ENCODE data around the gene RNF112.
A peak's percentile ranks its signal among the peaks of the same experiment; 100 is the strongest.
"Not testable (repeated sequence)": the region's sequence is repeated elsewhere in the genome, so short reads cannot be mapped to it uniquely, and the experiment has no call there.

The RNF112 gene

GRCh38 chr17:19461681-19462080 lies 50.6 kb downstream of the RNF112 start:
- H3K18ac ChIP-seq (ENCODE audit: low read length) = peak overlapping the region; percentile 42
- H2BK5ac ChIP-seq (ENCODE audit: low read length) = no peak overlapping the region
- H3K4me2 ChIP-seq (ENCODE audit: insufficient read depth, low read length, poor library complexity, severe bottlenecking) = no peak overlapping the region
- no peak overlapping the region for H2BK120ac ChIP-seq (ENCODE audit: low read depth, low read length)
- no peaks in the 10 kb centered on the region for H3K79me1 ChIP-seq (ENCODE audit: low read depth, low read length)
- no peak overlapping the region for H3K14ac ChIP-seq (ENCODE audit: low read length)
- peaks cover 8 to 22% of the 10 kb centered on the region in 2 donors for H3K4me1 ChIP-seq (ENCODE audit: control insufficient read depth in 2 of 2, insufficient read depth in 1 of 2, low read depth in 1 of 2, low read length in 2 of 2)
- no peak overlapping the region for H3K4me3 ChIP-seq (ENCODE audit: low read length in 2 of 2)
- no peaks in the 10 kb centered on the region for H3K9me3 ChIP-seq (replicated peaks in 1 of 2; ENCODE audit: control insufficient read depth in 2 of 2, insufficient read depth in 1 of 2, low read depth in 1 of 2, low read length in 2 of 2)
- no peak overlapping the region for H2BK12ac ChIP-seq (ENCODE audit: low read length)
- no peak overlapping the region for H3K27ac ChIP-seq (replicated peaks; ENCODE audit: low read length)
- H4K91ac ChIP-seq (ENCODE audit: low read depth, low read length, poor library complexity) = no peak overlapping the region
- H3K36me3 ChIP-seq (replicated peaks in 1 of 2; ENCODE audit: control insufficient read depth in 2 of 2, insufficient read depth in 2 of 2, low read length in 2 of 2) = no peaks in the 10 kb centered on the region
- no peak overlapping the region for H2AFZ ChIP-seq (ENCODE audit: low read length)
- H2BK15ac ChIP-seq (ENCODE audit: low read length) = no peak overlapping the region
- no peak overlapping the region for H2AK5ac ChIP-seq (ENCODE audit: low read depth, low read length)
- no peak overlapping the region for H3K23ac ChIP-seq (ENCODE audit: low read depth, low read length, poor library complexity)
- no peak overlapping the region for H3K9ac ChIP-seq (ENCODE audit: low read depth, low read length, poor library complexity)
- DNase-seq (ENCODE audit: low spot score) = no peak
- no CpG with 5 or more reads among the region's 4 CpGs for WGBS, 2 donors (ENCODE audit: extremely low coverage in 2 of 2, insufficient read length in 2 of 2, insufficient replicate concordance in 1 of 2)
- no peak overlapping the region for H4K8ac ChIP-seq (ENCODE audit: low read depth, low read length)
- H3K4ac ChIP-seq (ENCODE audit: low read length) = no peak overlapping the region
- peaks cover 0 to 18% (median 0%) of the 10 kb centered on the region in 3 experiments for H3K27me3 ChIP-seq (ENCODE audit: control insufficient read depth in 3 of 3, insufficient read depth in 3 of 3, low read depth in 1 of 3, low read length in 3 of 3)

GRCh38 chr17:19462456-19463035 lies 51.5 kb downstream of the RNF112 start:
- not testable (repeated sequence) for H3K27ac ChIP-seq (replicated peaks; ENCODE audit: low read length); H2BK15ac ChIP-seq (ENCODE audit: low read length); H2BK120ac ChIP-seq (ENCODE audit: low read depth, low read length); H3K9ac ChIP-seq (ENCODE audit: low read depth, low read length, poor library complexity); H3K18ac ChIP-seq (ENCODE audit: low read length); H2BK12ac ChIP-seq (ENCODE audit: low read length); H3K4me3 ChIP-seq (ENCODE audit: low read length in 2 of 2); DNase-seq (ENCODE audit: low spot score); H3K79me1 ChIP-seq (ENCODE audit: low read depth, low read length); H3K9me3 ChIP-seq (replicated peaks in 1 of 2; ENCODE audit: control insufficient read depth in 2 of 2, insufficient read depth in 1 of 2, low read depth in 1 of 2, low read length in 2 of 2); H3K36me3 ChIP-seq (replicated peaks in 1 of 2; ENCODE audit: control insufficient read depth in 2 of 2, insufficient read depth in 2 of 2, low read length in 2 of 2); H3K4ac ChIP-seq (ENCODE audit: low read length); H4K8ac ChIP-seq (ENCODE audit: low read depth, low read length); H3K14ac ChIP-seq (ENCODE audit: low read length); H2AK5ac ChIP-seq (ENCODE audit: low read depth, low read length); H4K91ac ChIP-seq (ENCODE audit: low read depth, low read length, poor library complexity); H3K4me2 ChIP-seq (ENCODE audit: insufficient read depth, low read length, poor library complexity, severe bottlenecking); H2AFZ ChIP-seq (ENCODE audit: low read length); H2BK5ac ChIP-seq (ENCODE audit: low read length); H3K23ac ChIP-seq (ENCODE audit: low read depth, low read length, poor library complexity)
- WGBS, 2 donors (ENCODE audit: extremely low coverage in 2 of 2, insufficient read length in 2 of 2, insufficient replicate concordance in 1 of 2) = no CpG with 5 or more reads among the region's 7 CpGs
- peaks cover 8 to 22% of the 10 kb centered on the region in 2 donors for H3K4me1 ChIP-seq (ENCODE audit: control insufficient read depth in 2 of 2, insufficient read depth in 1 of 2, low read depth in 1 of 2, low read length in 2 of 2)
- H3K27me3 ChIP-seq (ENCODE audit: control insufficient read depth in 3 of 3, insufficient read depth in 3 of 3, low read depth in 1 of 3, low read length in 3 of 3) = peaks cover 0 to 13% (median 0%) of the 10 kb centered on the region in 3 experiments

GRCh38 chr17:19464031-19465026 lies 53.3 kb downstream of the RNF112 start:
- Histone ChIP-seq H3K9me3 (replicated peaks in 1 of 2; ENCODE audit: control insufficient read depth in 2 of 2, insufficient read depth in 1 of 2, low read depth in 1 of 2, low read length in 2 of 2) (no peaks in the 10 kb centered on the region), H3K4ac (ENCODE audit: low read length) (no peak overlapping the region), H3K4me2 (ENCODE audit: insufficient read depth, low read length, poor library complexity, severe bottlenecking) (no peak overlapping the region), H3K36me3 (replicated peaks in 1 of 2; ENCODE audit: control insufficient read depth in 2 of 2, insufficient read depth in 2 of 2, low read length in 2 of 2) (no peaks in the 10 kb centered on the region), H3K27me3 (ENCODE audit: control insufficient read depth in 3 of 3, insufficient read depth in 3 of 3, low read depth in 1 of 3, low read length in 3 of 3) (peaks cover 0 to 8% (median 0%) of the 10 kb centered on the region in 3 experiments), H2AK5ac (ENCODE audit: low read depth, low read length) (no peak overlapping the region), H3K23ac (ENCODE audit: low read depth, low read length, poor library complexity) (no peak overlapping the region), H4K91ac (ENCODE audit: low read depth, low read length, poor library complexity) (no peak overlapping the region), H3K9ac (ENCODE audit: low read depth, low read length, poor library complexity) (no peak overlapping the region), H4K8ac (ENCODE audit: low read depth, low read length) (no peak overlapping the region), H3K4me1 (ENCODE audit: control insufficient read depth in 2 of 2, insufficient read depth in 1 of 2, low read depth in 1 of 2, low read length in 2 of 2) (peaks cover 8 to 14% of the 10 kb centered on the region in 2 donors), H3K4me3 (ENCODE audit: low read length in 2 of 2) (peak overlapping the region in 1 of 2 donors; percentile 52), H2AFZ (ENCODE audit: low read length) (no peak overlapping the region), H2BK12ac (ENCODE audit: low read length) (no peak overlapping the region), H3K27ac (replicated peaks; ENCODE audit: low read length) (no peak overlapping the region), H2BK120ac (ENCODE audit: low read depth, low read length) (no peak overlapping the region), H3K79me1 (ENCODE audit: low read depth, low read length) (no peaks in the 10 kb centered on the region), H2BK15ac (ENCODE audit: low read length) (peak overlapping the region; percentile 2), H3K14ac (ENCODE audit: low read length) (no peak overlapping the region), H3K18ac (ENCODE audit: low read length) (no peak overlapping the region), H2BK5ac (ENCODE audit: low read length) (no peak overlapping the region)
- no CpG with 5 or more reads among the region's 14 CpGs for WGBS, 2 donors (ENCODE audit: extremely low coverage in 2 of 2, insufficient read length in 2 of 2, insufficient replicate concordance in 1 of 2)
- DNase-seq (ENCODE audit: low spot score) = no peak

Data from neuronal stem cell (in vitro differentiated cells).